DOHH2 (cell line): ENCODE data around the gene TMED10.

Source experiments
- H3F3A ChIP-seq: fragments of 200-600 bp; sonication (generic), shearing (Covaris generic); 2 replicates; pipeline ENCODE4 v1.6.0; 2016; ENCODE audit warnings: antibody characterized with exemption, mild to moderate bottlenecking; ENCODE audit not compliant: control insufficient read depth, insufficient read depth
- H3K27ac ChIP-seq: fragments of 200-600 bp; sonication (generic); 2 replicates; pipeline ENCODE4 v1.5.1; 2014; ENCODE audit warnings: low read depth, mild to moderate bottlenecking, low read length, moderate library complexity
- H3K27me3 ChIP-seq: fragments of 200-600 bp; sonication (generic); 2 replicates; pipeline ENCODE4 v1.6.1; 2014; ENCODE audit warnings: mild to moderate bottlenecking, low read length, mixed read lengths; ENCODE audit not compliant: control insufficient read depth
- H3K36me3 ChIP-seq: fragments of 200-600 bp; sonication (generic); 2 replicates; pipeline ENCODE4 v1.6.1; 2014; ENCODE audit warnings: mild to moderate bottlenecking, low read length, moderate library complexity, mixed read lengths; ENCODE audit not compliant: control insufficient read depth
- H3K4me1 ChIP-seq: fragments of 200-600 bp; sonication (generic); 2 replicates; pipeline ENCODE4 v1.6.1; 2014; ENCODE audit warnings: mild to moderate bottlenecking, low read length, mixed read lengths; ENCODE audit not compliant: control insufficient read depth
- H3K4me2 ChIP-seq: fragments of 200-600 bp; sonication (generic); 2 replicates; pipeline ENCODE4 v1.6.0; 2014; ENCODE audit warnings: mild to moderate bottlenecking, low read length, moderate library complexity
- H3K4me3 ChIP-seq: fragments of 200-600 bp; sonication (generic); 2 replicates; pipeline ENCODE4 v1.5.1; 2014; ENCODE audit warnings: mild to moderate bottlenecking, low read length, mixed read lengths
- H3K79me2 ChIP-seq: fragments of 200-600 bp; sonication (generic); 2 replicates; pipeline ENCODE4 v1.6.1; 2014; ENCODE audit warnings: mild to moderate bottlenecking, low read length, mixed read lengths; ENCODE audit not compliant: control insufficient read depth
- H3K9me2 ChIP-seq: fragments of 200-600 bp; sonication (generic); replicated peaks from 2 replicates; pipeline ENCODE4 v1.6.1; 2014; ENCODE audit warnings: mild to moderate bottlenecking, low read length, mixed read lengths; ENCODE audit not compliant: control insufficient read depth
- H3K9me3 ChIP-seq: fragments of 200-600 bp; sonication (generic); 2 replicates; pipeline ENCODE4 v1.6.1; 2014; ENCODE audit warnings: antibody characterized with exemption, low read length, mixed read lengths; ENCODE audit not compliant: control insufficient read depth, insufficient read depth
- H4K20me1 ChIP-seq: fragments of 200-600 bp; sonication (generic); 2 replicates; pipeline ENCODE4 v1.6.0; 2014; ENCODE audit warnings: low read depth, mild to moderate bottlenecking, antibody characterized with exemption, low read length, moderate library complexity; ENCODE audit not compliant: control insufficient read depth, insufficient read depth
- EZH2phosphoT487 ChIP-seq: fragments of 200-600 bp; sonication (generic); IDR thresholded peaks from 2 replicates; pipeline ENCODE4 v1.6.1; 2017; ENCODE audit warnings: borderline replicate concordance, mild to moderate bottlenecking, antibody characterized with exemption, low read length, moderate library complexity, mixed read lengths
- TF ChIP-seq, protein P1 (sequence below): fragments of 200-600 bp; sonication (generic); IDR thresholded peaks from one replicate; pipeline ENCODE4 v1.5.1; 2014; ENCODE audit warnings: antibody characterized with exemption, mild to moderate bottlenecking, low read depth, low read length; ENCODE audit not compliant: poor library complexity, severe bottlenecking

Gene TMED10

DNA sequence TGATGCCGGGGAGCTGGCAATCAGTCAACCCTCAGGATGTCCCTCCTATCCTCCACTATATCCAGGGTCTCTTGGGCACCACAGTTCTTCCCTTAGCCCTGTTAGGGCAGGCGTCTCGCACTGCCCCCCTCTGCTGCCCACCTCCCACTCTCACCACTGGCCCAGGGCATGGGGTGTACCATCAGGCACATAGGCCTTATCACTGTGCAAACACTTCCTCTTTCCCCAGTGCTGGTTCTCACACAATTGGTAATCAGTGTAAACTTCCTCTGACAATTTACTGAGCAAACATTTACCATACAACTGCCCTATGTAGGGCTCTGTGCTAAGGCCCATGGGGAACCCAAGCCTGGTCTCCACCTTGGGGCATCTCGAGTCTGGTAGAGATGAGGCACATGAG is 20.1 kb upstream of the TMED10 start:
- Histone ChIP-seq H4K20me1 (no peaks in the 10 kb centered on the region), H3K4me2 (no peak overlapping the region), H3F3A (peaks cover 3% of the 10 kb centered on the region; the same call in 1 of the 2 replicates), H3K9me3 (no peaks in the 10 kb centered on the region), H3K27me3 (no peaks in the 10 kb centered on the region), H3K79me2 (no peaks in the 10 kb centered on the region), H3K9me2 (no peaks in the 10 kb centered on the region), H3K27ac (no peak overlapping the region), H3K36me3 (no peaks in the 10 kb centered on the region), H3K4me1 (peaks cover 14% of the 10 kb centered on the region), H3K4me3 (no peak overlapping the region)
- TF ChIP-seq, protein P1, sequence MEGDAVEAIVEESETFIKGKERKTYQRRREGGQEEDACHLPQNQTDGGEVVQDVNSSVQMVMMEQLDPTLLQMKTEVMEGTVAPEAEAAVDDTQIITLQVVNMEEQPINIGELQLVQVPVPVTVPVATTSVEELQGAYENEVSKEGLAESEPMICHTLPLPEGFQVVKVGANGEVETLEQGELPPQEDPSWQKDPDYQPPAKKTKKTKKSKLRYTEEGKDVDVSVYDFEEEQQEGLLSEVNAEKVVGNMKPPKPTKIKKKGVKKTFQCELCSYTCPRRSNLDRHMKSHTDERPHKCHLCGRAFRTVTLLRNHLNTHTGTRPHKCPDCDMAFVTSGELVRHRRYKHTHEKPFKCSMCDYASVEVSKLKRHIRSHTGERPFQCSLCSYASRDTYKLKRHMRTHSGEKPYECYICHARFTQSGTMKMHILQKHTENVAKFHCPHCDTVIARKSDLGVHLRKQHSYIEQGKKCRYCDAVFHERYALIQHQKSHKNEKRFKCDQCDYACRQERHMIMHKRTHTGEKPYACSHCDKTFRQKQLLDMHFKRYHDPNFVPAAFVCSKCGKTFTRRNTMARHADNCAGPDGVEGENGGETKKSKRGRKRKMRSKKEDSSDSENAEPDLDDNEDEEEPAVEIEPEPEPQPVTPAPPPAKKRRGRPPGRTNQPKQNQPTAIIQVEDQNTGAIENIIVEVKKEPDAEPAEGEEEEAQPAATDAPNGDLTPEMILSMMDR = no peak
- TF ChIP-seq EZH2phosphoT487 = no peak

DNA sequence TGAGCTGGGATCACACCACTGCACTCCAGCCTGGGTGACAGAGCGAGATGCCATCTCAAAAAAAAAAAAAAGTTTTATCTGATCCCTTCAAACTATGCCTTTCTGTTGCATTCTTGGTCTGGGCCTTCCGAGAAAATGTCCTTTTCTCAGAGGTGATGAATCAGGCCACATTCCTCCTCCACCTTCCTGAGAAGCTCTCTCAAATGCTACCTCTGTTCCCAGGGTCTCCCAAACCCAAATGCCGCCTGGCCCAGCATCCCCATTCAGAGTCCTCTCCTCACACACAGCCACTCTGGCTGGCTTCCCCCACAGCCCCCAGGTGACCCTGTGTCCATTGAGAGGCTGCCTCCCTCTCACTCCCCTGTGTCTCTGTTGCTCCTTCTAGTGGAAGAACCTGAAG is 19.7 kb upstream of the TMED10 start:
- no peak overlapping the region for H3K27ac ChIP-seq
- no peaks in the 10 kb centered on the region for H3K36me3 ChIP-seq
- no peak for TF ChIP-seq EZH2phosphoT487
- TF ChIP-seq, protein P1 = no peak
- H3K4me3 ChIP-seq = no peak overlapping the region
- no peaks in the 10 kb centered on the region for H3K79me2 ChIP-seq
- H3K9me3 ChIP-seq = no peaks in the 10 kb centered on the region
- H3K4me2 ChIP-seq = no peak overlapping the region
- H3K4me1 ChIP-seq = peaks cover 14% of the 10 kb centered on the region
- H3K9me2 ChIP-seq = no peaks in the 10 kb centered on the region
- no peaks in the 10 kb centered on the region for H4K20me1 ChIP-seq
- no peaks in the 10 kb centered on the region for H3K27me3 ChIP-seq
- peaks cover 3% of the 10 kb centered on the region; the same call in 1 of the 2 replicates for H3F3A ChIP-seq

DNA sequence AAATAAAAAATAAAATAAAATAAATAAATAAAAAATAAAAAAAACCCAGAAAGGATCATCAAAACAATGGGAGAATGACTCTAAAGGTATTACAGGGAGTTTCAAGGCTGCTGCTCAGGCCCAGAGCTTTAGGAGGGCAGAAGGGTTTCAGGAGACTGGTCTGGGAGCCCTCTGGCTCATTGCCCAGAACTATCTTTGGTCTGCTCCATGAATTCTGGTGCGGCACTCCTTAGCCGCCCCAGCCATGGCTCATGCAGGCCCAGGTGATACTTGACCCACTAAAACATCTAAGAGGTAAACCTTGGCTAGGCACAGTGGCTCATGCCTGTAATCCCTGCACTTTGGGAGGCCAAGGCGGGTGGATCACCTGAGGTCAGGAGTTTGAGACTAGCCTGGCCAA is 14.7 kb upstream of the TMED10 start:
- H3K27me3 ChIP-seq = no peaks in the 10 kb centered on the region
- no peaks in the 10 kb centered on the region for H3K9me3 ChIP-seq
- peaks cover 44% of the 10 kb centered on the region for H3K4me1 ChIP-seq
- H3K4me3 ChIP-seq = no peak overlapping the region
- H3K27ac ChIP-seq = no peak overlapping the region
- peaks cover 3% of the 10 kb centered on the region; the same call in 1 of the 2 replicates for H3F3A ChIP-seq
- H3K79me2 ChIP-seq = no peaks in the 10 kb centered on the region
- H4K20me1 ChIP-seq = no peaks in the 10 kb centered on the region
- TF ChIP-seq EZH2phosphoT487 = no peak
- TF ChIP-seq, protein P1 = no peak
- no peaks in the 10 kb centered on the region for H3K9me2 ChIP-seq
- H3K4me2 ChIP-seq = no peak overlapping the region
- H3K36me3 ChIP-seq = no peaks in the 10 kb centered on the region
